Hematopoietic multipotent progenitor cell treated with erythropoietin and hydrocortisone succinate and interleukin-3 and kit ligand, for 4 days (in vitro differentiated cells): ENCODE data around the gene ADRA2B.

Experiments
- DNase-seq: peaks from one replicate; pipeline ENCODE4 v3.0.0-alpha.2; 2015

Gene ADRA2B

GRCh38 chr2:96136129-96136720 lies 19.9 kb upstream of the ADRA2B start:
- no peak for DNase-seq

- DNase-seq, result no peak
These were observed 19.2 kb upstream of the ADRA2B start for GRCh38 chr2:96135621-96136020.

- DNase-seq, result no peak
These were observed 18.8 kb upstream of the ADRA2B start for GRCh38 chr2:96135171-96135570.

GRCh38 chr2:96134421-96134820 lies 18.1 kb upstream of the ADRA2B start:
- no peak for DNase-seq

- DNase-seq, result no peak
These were observed 15.7 kb upstream of the ADRA2B start for GRCh38 chr2:96131813-96132745.

- DNase-seq, result no peak
These were observed 14.9 kb upstream of the ADRA2B start for GRCh38 chr2:96131152-96131812.

- no peak for DNase-seq
These were observed 14.1 kb upstream of the ADRA2B start for GRCh38 chr2:96130483-96130882.

GRCh38 chr2:96129528-96130120 lies 13.3 kb upstream of the ADRA2B start:
- DNase-seq, result no peak

GRCh38 chr2:96128456-96128855 lies 12.1 kb upstream of the ADRA2B start:
- no peak for DNase-seq

GRCh38 chr2:96124406-96125265 lies 8.3 kb upstream of the ADRA2B start:
- DNase-seq, result no peak

- no peak for DNase-seq
These were observed 7.6 kb upstream of the ADRA2B start for GRCh38 chr2:96123936-96124335.

- DNase-seq, result no peak
These were observed 6.9 kb upstream of the ADRA2B start for GRCh38 chr2:96123290-96123689.

GRCh38 chr2:96122391-96122790 lies 6.0 kb upstream of the ADRA2B start:
- no peak for DNase-seq

GRCh38 chr2:96121414-96121813 lies 5.0 kb upstream of the ADRA2B start:
- DNase-seq, result no peak

GRCh38 chr2:96120991-96121390 lies 4.6 kb upstream of the ADRA2B start:
- no peak for DNase-seq

GRCh38 chr2:96120091-96120720 lies 3.8 kb upstream of the ADRA2B start:
- DNase-seq, result no peak

GRCh38 chr2:96119389-96119751 lies 3.0 kb upstream of the ADRA2B start:
- DNase-seq, result no peak

- no peak for DNase-seq
These were observed 2.5 kb upstream of the ADRA2B start for GRCh38 chr2:96118698-96119388.

GRCh38 chr2:96117701-96118588 lies 1.6 kb upstream of the ADRA2B start:
- DNase-seq, result no peak

- peak; percentile 72 for DNase-seq
These were observed 635 bp upstream of the ADRA2B start for GRCh38 chr2:96116879-96117533.
